ENCODE measurements around the gene OR10X1. TPM values are rescaled to one million over a fixed set of nuclear protein-coding genes. Genes with fewer than 3 reads are reported as not detected.

OR10X1 gene
- polyA plus RNA-seq, 1 donor from 2014 or later, result not detected

DNA sequence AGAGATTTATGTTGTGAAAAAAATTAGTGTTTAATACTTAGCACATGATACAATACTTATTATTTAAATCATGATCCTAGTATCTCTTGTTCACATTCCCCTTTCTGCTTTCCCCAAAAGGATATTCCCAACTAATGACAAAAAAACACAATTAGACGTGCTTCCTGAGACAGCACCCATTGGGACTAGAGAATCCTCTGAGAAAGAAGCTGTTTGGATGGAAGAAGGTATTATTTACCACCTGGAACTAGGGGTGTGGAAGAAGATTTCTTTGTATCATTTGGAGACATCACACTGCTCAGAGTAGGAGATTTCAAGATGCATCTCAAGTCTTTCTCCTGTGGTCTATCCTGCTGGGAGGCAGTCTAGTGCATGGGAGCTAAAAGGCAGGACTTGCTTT lies 25.3 kb upstream of the OR10X1 start, which contains the start of gene OR10Z1:
Gene OR10Z1 (plus strand): TSS at position 301 of the 400 bp plus-strand sequence. CDS start 1,171 bp downstream, outside the sequence.
- H3K27ac ChIP-seq (ENCODE audit: low read length), result no peak within 1 kb of the TSS

DNA sequence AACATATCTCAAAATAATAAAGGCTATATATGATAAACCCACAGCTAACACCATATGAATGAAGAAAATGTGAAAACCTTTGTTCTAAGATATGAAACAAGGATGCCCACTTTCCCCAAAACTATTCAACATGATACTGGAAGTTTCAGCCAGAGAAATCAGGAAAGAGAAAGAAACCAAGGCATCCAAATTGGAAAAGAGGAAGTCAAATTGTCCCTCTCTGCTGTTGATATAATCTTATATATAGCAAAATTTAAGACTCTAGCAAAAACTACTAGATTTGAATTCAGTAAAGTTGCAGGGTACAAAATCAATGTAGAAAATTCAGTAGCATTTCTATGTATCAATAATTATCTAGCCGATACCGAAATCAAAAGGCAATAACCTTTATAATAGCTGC lies 21.0 kb upstream of the OR10X1 start:
- H3K4me3 ChIP-seq (ENCODE audit: low read length), result no peak overlapping the region
- no peaks in the 10 kb centered on the region for H3K9me3 ChIP-seq (ENCODE audit: low read length)
- no peak overlapping the region for H3K9ac ChIP-seq (ENCODE audit: low read length)

More for the DNA sequence above, 25.3 kb upstream of the OR10X1 start, which contains the start of gene OR10Z1:
- no peak within 1 kb of the TSS for H3K4me3 ChIP-seq (ENCODE audit: low read length)
- no peaks in the 10 kb centered on the region for H3K36me3 ChIP-seq (ENCODE audit: insufficient read depth, low read length)
- H2AFZ ChIP-seq (ENCODE audit: low read depth, low read length), result no peak within 1 kb of the TSS
- no peaks in the 10 kb centered on the region for H3K9me3 ChIP-seq (ENCODE audit: low read length)
- TF ChIP-seq CTCF (IDR thresholded peaks at IDR 0.05; ENCODE audit: poor library complexity, severe bottlenecking) (no peak), MXI1 (conservative IDR thresholded peaks at IDR 0.05; ENCODE audit: poor library complexity, severe bottlenecking) (no peak), EZH2 (IDR thresholded peaks at IDR 0.05; ENCODE audit: borderline replicate concordance, insufficient read depth, low read length, poor library complexity, severe bottlenecking) (no peak), SMC3 (conservative IDR thresholded peaks at IDR 0.05; ENCODE audit: poor library complexity) (no peak), RAD21 (conservative IDR thresholded peaks at IDR 0.05) (no peak), EP300 (conservative IDR thresholded peaks at IDR 0.05; ENCODE audit: poor library complexity, severe bottlenecking) (no peak), POLR2AphosphoS5 (IDR thresholded peaks at IDR 0.05) (no peak), TAF1 (IDR thresholded peaks at IDR 0.05; ENCODE audit: low read depth) (no peak)
- TF ChIP-seq, protein P1, sequence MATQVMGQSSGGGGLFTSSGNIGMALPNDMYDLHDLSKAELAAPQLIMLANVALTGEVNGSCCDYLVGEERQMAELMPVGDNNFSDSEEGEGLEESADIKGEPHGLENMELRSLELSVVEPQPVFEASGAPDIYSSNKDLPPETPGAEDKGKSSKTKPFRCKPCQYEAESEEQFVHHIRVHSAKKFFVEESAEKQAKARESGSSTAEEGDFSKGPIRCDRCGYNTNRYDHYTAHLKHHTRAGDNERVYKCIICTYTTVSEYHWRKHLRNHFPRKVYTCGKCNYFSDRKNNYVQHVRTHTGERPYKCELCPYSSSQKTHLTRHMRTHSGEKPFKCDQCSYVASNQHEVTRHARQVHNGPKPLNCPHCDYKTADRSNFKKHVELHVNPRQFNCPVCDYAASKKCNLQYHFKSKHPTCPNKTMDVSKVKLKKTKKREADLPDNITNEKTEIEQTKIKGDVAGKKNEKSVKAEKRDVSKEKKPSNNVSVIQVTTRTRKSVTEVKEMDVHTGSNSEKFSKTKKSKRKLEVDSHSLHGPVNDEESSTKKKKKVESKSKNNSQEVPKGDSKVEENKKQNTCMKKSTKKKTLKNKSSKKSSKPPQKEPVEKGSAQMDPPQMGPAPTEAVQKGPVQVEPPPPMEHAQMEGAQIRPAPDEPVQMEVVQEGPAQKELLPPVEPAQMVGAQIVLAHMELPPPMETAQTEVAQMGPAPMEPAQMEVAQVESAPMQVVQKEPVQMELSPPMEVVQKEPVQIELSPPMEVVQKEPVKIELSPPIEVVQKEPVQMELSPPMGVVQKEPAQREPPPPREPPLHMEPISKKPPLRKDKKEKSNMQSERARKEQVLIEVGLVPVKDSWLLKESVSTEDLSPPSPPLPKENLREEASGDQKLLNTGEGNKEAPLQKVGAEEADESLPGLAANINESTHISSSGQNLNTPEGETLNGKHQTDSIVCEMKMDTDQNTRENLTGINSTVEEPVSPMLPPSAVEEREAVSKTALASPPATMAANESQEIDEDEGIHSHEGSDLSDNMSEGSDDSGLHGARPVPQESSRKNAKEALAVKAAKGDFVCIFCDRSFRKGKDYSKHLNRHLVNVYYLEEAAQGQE (IDR thresholded peaks at IDR 0.05; ENCODE audit: borderline replicate concordance), result no peak
- no peaks in the 10 kb centered on the region for H4K20me1 ChIP-seq (ENCODE audit: insufficient read depth)
- no peak within 1 kb of the TSS for H3K4me2 ChIP-seq (ENCODE audit: low read length)
- H3K9ac ChIP-seq (ENCODE audit: low read length), result no peak within 1 kb of the TSS
- H3K9me2 ChIP-seq (ENCODE audit: insufficient read depth, low read length), result no peaks in the 10 kb centered on the region
- H3K79me2 ChIP-seq (replicated peaks; ENCODE audit: insufficient read depth, low read length), result no peaks in the 10 kb centered on the region
- H3K27me3 ChIP-seq (ENCODE audit: insufficient read depth, low read depth, low read length), result no peaks in the 10 kb centered on the region
- no peaks in the 10 kb centered on the region for H3F3A ChIP-seq (ENCODE audit: insufficient read depth, low read length, poor library complexity, severe bottlenecking)

More for the DNA sequence above, 21.0 kb upstream of the OR10X1 start:
- H3F3A ChIP-seq (ENCODE audit: insufficient read depth, low read length, poor library complexity, severe bottlenecking), result no peaks in the 10 kb centered on the region
- no peak overlapping the region for H3K27ac ChIP-seq (ENCODE audit: low read length)
- H3K4me2 ChIP-seq (ENCODE audit: low read length), result no peak overlapping the region
- TF ChIP-seq EZH2 (IDR thresholded peaks at IDR 0.05; ENCODE audit: borderline replicate concordance, insufficient read depth, low read length, poor library complexity, severe bottlenecking) (no peak), MXI1 (conservative IDR thresholded peaks at IDR 0.05; ENCODE audit: poor library complexity, severe bottlenecking) (no peak), EP300 (conservative IDR thresholded peaks at IDR 0.05; ENCODE audit: poor library complexity, severe bottlenecking) (no peak), TAF1 (IDR thresholded peaks at IDR 0.05; ENCODE audit: low read depth) (no peak), SMC3 (conservative IDR thresholded peaks at IDR 0.05; ENCODE audit: poor library complexity) (no peak), RAD21 (conservative IDR thresholded peaks at IDR 0.05) (no peak), POLR2AphosphoS5 (IDR thresholded peaks at IDR 0.05) (no peak), CTCF (IDR thresholded peaks at IDR 0.05; ENCODE audit: poor library complexity, severe bottlenecking) (no peak)
- TF ChIP-seq, protein P1 (IDR thresholded peaks at IDR 0.05; ENCODE audit: borderline replicate concordance), result no peak
- no peaks in the 10 kb centered on the region for H4K20me1 ChIP-seq (ENCODE audit: insufficient read depth)
- H3K36me3 ChIP-seq (ENCODE audit: insufficient read depth, low read length), result no peaks in the 10 kb centered on the region
- no peaks in the 10 kb centered on the region for H3K9me2 ChIP-seq (ENCODE audit: insufficient read depth, low read length)
- no peaks in the 10 kb centered on the region for H3K79me2 ChIP-seq (replicated peaks; ENCODE audit: insufficient read depth, low read length)
- H3K27me3 ChIP-seq (ENCODE audit: insufficient read depth, low read depth, low read length), result no peaks in the 10 kb centered on the region
- no peak overlapping the region for H2AFZ ChIP-seq (ENCODE audit: low read depth, low read length)

Measured in neural cell (in vitro differentiated cells).